ENCODE data around the gene PTPRM. TPM values are rescaled to one million over a fixed set of nuclear protein-coding genes. Genes with fewer than 3 reads are reported as not detected.

PTPRM gene
- total RNA-seq, 1 donor from 2014 or later, result 42.1 TPM

DNA sequence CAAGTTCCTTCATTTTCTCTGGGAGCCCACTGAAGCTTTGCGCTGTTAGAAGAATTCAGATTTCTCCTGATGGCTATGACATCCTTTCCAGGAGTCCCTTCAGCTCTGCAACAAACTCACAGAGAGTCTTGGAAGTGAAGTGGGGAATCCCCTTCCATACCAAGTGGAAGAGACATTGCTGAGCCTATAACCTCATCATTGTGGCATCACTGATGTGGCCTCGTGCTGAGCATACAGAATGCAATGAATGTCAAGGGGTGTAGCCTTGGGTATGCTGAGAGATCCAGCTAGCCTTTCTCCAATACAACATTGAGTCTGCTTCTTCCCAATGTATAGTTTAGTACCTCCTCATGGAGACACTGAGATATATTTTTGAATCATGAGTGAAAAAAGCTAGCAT is 731.1 kb downstream of the PTPRM start:
- DNase-seq (ENCODE audit: low read depth), result no peak
- TF ChIP-seq, protein P1, sequence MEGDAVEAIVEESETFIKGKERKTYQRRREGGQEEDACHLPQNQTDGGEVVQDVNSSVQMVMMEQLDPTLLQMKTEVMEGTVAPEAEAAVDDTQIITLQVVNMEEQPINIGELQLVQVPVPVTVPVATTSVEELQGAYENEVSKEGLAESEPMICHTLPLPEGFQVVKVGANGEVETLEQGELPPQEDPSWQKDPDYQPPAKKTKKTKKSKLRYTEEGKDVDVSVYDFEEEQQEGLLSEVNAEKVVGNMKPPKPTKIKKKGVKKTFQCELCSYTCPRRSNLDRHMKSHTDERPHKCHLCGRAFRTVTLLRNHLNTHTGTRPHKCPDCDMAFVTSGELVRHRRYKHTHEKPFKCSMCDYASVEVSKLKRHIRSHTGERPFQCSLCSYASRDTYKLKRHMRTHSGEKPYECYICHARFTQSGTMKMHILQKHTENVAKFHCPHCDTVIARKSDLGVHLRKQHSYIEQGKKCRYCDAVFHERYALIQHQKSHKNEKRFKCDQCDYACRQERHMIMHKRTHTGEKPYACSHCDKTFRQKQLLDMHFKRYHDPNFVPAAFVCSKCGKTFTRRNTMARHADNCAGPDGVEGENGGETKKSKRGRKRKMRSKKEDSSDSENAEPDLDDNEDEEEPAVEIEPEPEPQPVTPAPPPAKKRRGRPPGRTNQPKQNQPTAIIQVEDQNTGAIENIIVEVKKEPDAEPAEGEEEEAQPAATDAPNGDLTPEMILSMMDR (IDR thresholded peaks at IDR 0.05; ENCODE audit: insufficient read depth, low read length, severe bottlenecking), result no peak

DNA sequence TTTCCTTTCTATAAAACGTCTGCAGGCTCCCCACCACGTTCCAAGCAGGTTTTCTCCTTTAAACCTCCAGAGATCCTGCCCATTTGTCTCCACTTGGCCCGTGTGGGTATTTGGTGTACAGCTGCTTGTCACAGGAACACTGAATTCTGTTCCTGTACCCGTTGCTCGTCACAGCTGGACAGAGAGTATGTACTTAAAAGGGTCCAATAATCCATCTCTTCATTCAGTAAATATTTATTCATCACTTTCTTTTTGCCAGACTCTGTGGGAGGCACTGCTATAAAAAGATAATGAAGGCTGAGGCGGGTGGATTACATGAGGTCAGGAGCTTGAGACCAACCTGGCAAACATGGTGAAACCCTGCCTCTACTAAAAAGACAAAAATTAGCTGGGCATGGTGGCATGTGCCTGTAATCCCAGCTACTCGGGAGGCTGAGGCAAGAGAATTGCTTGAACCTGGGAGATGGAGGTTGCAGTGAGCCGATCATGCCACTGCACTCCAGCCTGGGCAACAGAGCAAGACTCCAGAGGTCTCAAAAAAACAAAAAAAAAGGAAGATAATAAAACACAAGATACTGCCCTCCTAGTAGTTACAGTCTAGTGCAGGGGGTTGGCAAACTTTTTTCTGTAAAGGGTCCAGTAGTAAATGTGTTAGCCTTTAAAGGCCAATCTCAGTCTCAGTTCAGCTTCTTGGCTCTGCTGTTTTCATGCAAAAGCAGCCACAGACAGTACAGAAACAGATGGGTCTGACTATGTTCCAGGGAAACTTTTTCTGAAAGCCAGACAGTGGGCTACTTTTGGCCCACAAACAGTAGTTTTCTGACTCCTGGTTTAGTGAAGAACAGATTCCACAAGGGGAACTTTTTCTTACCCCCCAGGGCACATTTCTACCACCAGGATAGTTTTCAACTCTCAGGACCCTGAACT is 732.2 kb downstream of the PTPRM start:
- TF ChIP-seq, protein P1 (IDR thresholded peaks at IDR 0.05; ENCODE audit: insufficient read depth, low read length, severe bottlenecking), result no peak
- H3K36me3 ChIP-seq (ENCODE audit: control insufficient read depth, insufficient read depth, low read length), result no peaks in the 10 kb centered on the region
- DNase-seq (ENCODE audit: low read depth) (no peak), FAIRE-seq (no peak)
- H3K27me3 ChIP-seq (ENCODE audit: control insufficient read depth, insufficient read depth, low read length), result no peaks in the 10 kb centered on the region
- no peak overlapping the region for H3K4me3 ChIP-seq (ENCODE audit: low read depth, low read length)

More for the DNA sequence above, 731.1 kb downstream of the PTPRM start:
- FAIRE-seq, result no peak
- Histone ChIP-seq H3K27me3 (ENCODE audit: control insufficient read depth, insufficient read depth, low read length) (no peaks in the 10 kb centered on the region), H3K4me3 (ENCODE audit: low read depth, low read length) (no peak overlapping the region), H3K36me3 (ENCODE audit: control insufficient read depth, insufficient read depth, low read length) (no peaks in the 10 kb centered on the region)

DNA sequence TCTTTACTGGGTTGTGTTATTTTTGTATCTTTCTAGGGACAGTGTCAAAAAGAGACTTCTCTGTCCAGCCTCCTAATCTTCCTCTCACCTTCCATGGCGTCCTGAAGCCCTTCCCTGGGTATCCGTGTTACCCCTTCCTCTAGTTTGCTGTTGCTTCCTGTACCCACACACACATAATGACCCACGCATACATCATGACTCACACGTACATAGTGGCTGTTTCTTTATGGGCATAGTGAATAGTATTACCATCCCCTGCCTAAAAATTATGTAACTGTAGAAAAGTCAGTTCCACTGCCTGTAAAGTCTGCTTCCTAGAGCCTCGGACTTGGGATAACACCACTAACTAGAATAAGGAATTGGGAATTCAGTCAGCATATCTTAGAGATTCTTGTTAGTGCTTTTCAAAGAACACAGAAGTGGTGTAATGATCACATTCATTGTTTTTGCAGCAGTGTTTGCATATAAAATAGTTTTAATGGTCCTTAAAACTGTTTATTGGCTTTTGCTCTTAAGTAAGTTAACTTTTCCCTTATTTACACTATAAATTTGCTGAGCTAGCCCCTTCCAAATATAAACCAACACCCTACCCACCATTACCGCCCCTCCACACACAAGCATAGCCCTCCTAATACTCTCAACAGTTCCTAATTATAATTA is 733.8 kb downstream of the PTPRM start:
- DNase-seq (ENCODE audit: low read depth) (peak; percentile 35), FAIRE-seq (no peak)
- Histone ChIP-seq H3K36me3 (ENCODE audit: control insufficient read depth, insufficient read depth, low read length) (no peaks in the 10 kb centered on the region), H3K4me3 (ENCODE audit: low read depth, low read length) (no peak overlapping the region), H3K27me3 (ENCODE audit: control insufficient read depth, insufficient read depth, low read length) (no peaks in the 10 kb centered on the region)
- TF ChIP-seq, protein P1 (IDR thresholded peaks at IDR 0.05; ENCODE audit: insufficient read depth, low read length, severe bottlenecking), result no peak

DNA sequence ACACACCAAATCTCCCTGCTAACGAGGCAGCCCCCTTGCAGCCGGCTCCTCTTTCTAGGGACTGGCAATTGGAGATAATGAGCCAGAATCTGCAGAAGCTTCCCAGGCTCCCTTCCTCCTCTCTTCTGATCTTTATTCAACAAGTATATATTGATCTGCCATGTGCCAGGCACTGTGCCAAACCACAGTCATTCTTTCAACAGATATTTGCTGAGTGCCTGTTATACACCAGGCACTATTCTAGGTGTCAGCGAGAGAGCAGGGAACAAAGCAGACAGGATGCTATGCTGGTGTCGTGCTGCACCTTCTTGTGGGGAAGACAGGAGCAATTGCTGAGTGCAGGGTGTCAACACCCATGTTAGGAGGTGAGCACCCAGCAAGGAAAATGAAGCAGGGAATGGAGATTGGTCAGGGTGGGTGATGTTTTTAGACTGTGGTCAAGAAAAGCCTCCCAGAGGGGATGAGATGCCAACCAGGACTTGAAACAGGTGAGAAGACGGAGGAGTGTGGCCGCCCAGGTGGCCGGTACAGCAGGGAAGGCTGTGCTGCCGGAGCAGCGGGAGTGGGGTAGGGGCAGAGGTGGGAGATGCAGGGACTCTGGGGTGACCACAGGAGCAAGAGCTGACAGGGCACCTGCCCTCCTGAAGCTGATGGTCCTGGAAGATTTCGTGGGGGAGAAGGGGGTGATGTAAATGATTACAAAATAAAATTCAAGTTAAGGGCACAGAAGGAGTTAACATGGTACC is 734.5 kb downstream of the PTPRM start:
- FAIRE-seq (no peak), DNase-seq (ENCODE audit: low read depth) (no peak)
- TF ChIP-seq, protein P1 (IDR thresholded peaks at IDR 0.05; ENCODE audit: insufficient read depth, low read length, severe bottlenecking), result no peak
- no peaks in the 10 kb centered on the region for H3K36me3 ChIP-seq (ENCODE audit: control insufficient read depth, insufficient read depth, low read length)
- H3K4me3 ChIP-seq (ENCODE audit: low read depth, low read length), result no peak overlapping the region
- H3K27me3 ChIP-seq (ENCODE audit: control insufficient read depth, insufficient read depth, low read length), result no peaks in the 10 kb centered on the region

DNA sequence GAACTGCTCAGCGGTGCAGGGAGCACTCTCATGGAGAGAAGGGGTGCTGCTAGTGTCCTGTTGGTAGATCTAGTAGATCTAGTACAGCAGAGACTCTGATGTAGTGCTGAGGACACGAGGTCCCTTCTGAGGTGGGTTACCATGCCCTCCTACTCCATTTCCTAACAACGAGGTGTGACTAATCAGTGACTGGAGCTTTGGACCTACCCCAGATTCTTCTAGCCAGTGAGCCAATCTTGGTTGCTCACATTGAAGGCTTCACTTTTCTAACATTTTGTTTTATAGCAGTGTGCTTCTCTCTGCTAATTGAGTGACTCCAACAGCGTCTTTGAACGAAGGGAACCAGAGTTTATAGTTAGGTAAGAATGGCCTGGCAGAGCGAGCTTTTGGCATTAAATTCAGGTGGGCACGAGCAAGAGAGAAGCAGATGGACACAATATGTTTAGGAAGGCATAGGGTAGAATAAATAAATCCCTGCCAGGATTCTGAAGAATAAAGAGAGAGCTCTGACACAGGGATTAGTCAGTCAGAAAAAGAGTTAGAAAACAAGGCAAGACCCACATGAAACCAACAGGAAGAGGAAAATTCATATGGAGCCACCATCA is 736.1 kb downstream of the PTPRM start:
- H3K27me3 ChIP-seq (ENCODE audit: control insufficient read depth, insufficient read depth, low read length), result no peaks in the 10 kb centered on the region
- no peak overlapping the region for H3K4me3 ChIP-seq (ENCODE audit: low read depth, low read length)
- no peaks in the 10 kb centered on the region for H3K36me3 ChIP-seq (ENCODE audit: control insufficient read depth, insufficient read depth, low read length)
- FAIRE-seq (no peak), DNase-seq (ENCODE audit: low read depth) (no peak)
- TF ChIP-seq, protein P1 (IDR thresholded peaks at IDR 0.05; ENCODE audit: insufficient read depth, low read length, severe bottlenecking), result no peak

All from bronchial epithelial cell (primary cell).